PFSK-1 (cell line): ENCODE data around the gene COL23A1.

Experiments
- FOXP2 ChIP-seq: optimal IDR thresholded peaks from 2 replicates; pipeline ENCODE3; 2011; ENCODE audit warnings: borderline replicate concordance, control low read depth, inconsistent platforms; ENCODE audit not compliant: insufficient read depth; ENCODE audit errors: extremely low read length, extremely low read depth
- POLR2AphosphoS5 ChIP-seq: IDR thresholded peaks from 2 replicates; pipeline ENCODE4 v1.6.1; 2012; ENCODE audit warnings: low read depth, mild to moderate bottlenecking, control low read depth, low read length, moderate library complexity
- SIN3A ChIP-seq: IDR thresholded peaks from 2 replicates; pipeline ENCODE4 v1.6.1; 2012; ENCODE audit warnings: mild to moderate bottlenecking, low read length, moderate library complexity, borderline replicate concordance; ENCODE audit not compliant: insufficient read depth
- TAF1 ChIP-seq: IDR thresholded peaks from 2 replicates; pipeline ENCODE4 v1.6.1; 2012; ENCODE audit warnings: low read length, control low read depth, borderline replicate concordance; ENCODE audit not compliant: insufficient read depth
- TF ChIP-seq, protein P1 (sequence below), 2 experiments: IDR thresholded peaks; 2 replicates each; pipeline versions ENCODE4 v1.6.1 to v1.8.0; 2011 to 2012; ENCODE audit warnings: low read depth in 2 of 2, low read length in 2 of 2, control low read depth in 1 of 2, inconsistent platforms in 1 of 2, mild to moderate bottlenecking in 1 of 2, moderate library complexity in 1 of 2; ENCODE audit not compliant: insufficient read depth in 1 of 2

DNA sequence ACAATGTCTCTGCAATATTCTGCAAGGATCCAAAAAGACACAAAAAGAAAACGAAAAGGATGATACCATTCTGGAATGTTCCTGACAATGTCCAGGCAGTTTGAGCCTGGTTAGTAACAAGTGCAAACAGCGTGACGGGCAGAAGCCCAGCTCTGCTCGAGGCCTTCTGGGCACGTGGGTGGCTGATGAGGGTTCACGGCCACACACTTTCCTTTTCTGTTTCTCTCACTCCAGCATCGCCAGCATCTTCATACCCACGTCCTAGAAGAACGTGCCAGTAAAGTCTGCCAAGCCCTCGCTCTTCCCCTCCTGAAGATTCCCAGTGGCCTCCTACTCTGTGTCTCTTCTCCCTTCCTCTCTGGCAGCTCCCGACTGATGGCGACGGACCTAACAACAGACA is 36.7 kb downstream of the COL23A1 start:
- TF ChIP-seq TAF1 = no peak
- no peak for TF ChIP-seq POLR2AphosphoS5
- no peak for TF ChIP-seq SIN3A
- TF ChIP-seq FOXP2 = no peak
- TF ChIP-seq, protein P1, sequence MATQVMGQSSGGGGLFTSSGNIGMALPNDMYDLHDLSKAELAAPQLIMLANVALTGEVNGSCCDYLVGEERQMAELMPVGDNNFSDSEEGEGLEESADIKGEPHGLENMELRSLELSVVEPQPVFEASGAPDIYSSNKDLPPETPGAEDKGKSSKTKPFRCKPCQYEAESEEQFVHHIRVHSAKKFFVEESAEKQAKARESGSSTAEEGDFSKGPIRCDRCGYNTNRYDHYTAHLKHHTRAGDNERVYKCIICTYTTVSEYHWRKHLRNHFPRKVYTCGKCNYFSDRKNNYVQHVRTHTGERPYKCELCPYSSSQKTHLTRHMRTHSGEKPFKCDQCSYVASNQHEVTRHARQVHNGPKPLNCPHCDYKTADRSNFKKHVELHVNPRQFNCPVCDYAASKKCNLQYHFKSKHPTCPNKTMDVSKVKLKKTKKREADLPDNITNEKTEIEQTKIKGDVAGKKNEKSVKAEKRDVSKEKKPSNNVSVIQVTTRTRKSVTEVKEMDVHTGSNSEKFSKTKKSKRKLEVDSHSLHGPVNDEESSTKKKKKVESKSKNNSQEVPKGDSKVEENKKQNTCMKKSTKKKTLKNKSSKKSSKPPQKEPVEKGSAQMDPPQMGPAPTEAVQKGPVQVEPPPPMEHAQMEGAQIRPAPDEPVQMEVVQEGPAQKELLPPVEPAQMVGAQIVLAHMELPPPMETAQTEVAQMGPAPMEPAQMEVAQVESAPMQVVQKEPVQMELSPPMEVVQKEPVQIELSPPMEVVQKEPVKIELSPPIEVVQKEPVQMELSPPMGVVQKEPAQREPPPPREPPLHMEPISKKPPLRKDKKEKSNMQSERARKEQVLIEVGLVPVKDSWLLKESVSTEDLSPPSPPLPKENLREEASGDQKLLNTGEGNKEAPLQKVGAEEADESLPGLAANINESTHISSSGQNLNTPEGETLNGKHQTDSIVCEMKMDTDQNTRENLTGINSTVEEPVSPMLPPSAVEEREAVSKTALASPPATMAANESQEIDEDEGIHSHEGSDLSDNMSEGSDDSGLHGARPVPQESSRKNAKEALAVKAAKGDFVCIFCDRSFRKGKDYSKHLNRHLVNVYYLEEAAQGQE (IDR thresholded peaks at IDR 0.05; ENCODE audit: insufficient read depth in 1 of 2, low read depth in 2 of 2, low read length in 2 of 2) = no peak
